ENCODE results near the gene INHBC.
A peak's percentile ranks its signal among the peaks of the same experiment; 100 is the strongest.
"Not testable (repeated sequence)": the region's sequence is repeated elsewhere in the genome, so short reads cannot be mapped to it uniquely, and the experiment has no call there.

Gene INHBC, protein sequence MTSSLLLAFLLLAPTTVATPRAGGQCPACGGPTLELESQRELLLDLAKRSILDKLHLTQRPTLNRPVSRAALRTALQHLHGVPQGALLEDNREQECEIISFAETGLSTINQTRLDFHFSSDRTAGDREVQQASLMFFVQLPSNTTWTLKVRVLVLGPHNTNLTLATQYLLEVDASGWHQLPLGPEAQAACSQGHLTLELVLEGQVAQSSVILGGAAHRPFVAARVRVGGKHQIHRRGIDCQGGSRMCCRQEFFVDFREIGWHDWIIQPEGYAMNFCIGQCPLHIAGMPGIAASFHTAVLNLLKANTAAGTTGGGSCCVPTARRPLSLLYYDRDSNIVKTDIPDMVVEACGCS

DNA sequence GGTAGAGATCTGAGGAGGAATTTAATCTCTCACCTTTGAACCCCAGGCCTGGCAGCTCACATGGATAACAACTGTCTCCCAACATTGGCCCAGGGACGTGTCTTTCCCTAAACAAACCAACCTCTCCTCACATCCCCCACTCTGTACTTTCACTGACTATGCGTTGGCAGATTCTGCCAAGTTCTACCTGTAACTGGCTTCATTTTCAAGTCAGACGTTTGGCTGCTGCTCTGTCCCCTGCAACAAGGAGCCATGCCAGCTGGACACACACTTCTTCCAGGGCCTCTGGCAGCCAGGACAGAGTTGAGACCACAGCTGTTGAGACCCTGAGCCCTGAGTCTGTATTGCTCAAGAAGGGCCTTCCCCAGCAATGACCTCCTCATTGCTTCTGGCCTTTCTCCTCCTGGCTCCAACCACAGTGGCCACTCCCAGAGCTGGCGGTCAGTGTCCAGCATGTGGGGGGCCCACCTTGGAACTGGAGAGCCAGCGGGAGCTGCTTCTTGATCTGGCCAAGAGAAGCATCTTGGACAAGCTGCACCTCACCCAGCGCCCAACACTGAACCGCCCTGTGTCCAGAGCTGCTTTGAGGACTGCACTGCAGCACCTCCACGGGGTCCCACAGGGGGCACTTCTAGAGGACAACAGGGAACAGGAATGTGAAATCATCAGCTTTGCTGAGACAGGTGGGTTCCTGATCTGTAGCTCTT is at the start of gene INHBC:
Gene INHBC, plus strand, starts transcription at position 268 of the 707 bp plus-strand sequence. Its CDS starts 103 bp downstream, at position 371.
- ATAC-seq = no peak

DNA sequence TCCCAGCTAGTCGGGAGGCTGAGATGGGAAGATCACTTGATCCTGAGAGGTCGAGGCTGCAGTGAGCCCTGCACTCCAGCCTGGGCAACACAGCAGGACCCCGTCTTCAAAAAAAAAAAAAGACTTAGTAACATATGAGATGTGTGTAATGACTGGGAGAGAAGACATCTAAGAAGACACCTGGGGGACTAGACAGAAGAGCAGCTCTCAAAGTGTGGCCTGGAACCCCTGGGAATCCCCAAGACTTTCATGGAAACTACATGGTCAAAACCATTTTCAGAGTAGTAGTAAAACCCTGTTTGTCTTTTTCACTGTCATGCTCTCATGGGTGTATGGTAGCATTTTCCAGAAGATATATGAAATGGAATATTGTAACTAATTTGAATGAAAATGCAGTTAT is 49.0 kb upstream of the INHBC start:
- peak in 1 of 2 donors; percentile 43 for ATAC-seq

DNA sequence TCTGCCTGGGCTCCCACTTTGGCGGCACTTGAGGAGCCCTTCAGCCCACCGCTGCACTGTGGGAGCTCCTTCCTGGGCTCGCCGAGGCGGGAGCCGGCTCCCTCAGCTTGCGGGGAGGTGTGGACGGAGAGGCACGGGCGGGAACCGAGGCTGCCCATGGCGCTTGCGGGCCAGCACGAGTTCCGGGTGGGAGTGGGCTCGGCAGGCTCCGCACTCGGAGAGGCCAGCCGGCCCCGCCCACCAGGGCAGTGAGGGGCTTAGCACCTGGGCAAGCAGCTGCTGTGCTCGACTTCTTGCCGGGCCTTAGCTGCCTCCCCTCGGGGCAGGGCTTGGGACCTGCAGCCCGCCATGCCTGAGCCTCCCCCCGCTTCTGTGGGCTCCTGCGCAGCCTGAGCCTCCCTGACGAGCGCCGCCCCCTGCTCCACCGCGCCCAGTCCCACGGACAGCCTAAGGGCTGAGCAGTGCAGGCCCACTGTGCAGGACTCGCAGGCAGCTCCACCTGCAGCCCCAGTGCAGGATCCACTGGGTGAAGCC is 48.3 kb upstream of the INHBC start:
- ATAC-seq = no peak

DNA sequence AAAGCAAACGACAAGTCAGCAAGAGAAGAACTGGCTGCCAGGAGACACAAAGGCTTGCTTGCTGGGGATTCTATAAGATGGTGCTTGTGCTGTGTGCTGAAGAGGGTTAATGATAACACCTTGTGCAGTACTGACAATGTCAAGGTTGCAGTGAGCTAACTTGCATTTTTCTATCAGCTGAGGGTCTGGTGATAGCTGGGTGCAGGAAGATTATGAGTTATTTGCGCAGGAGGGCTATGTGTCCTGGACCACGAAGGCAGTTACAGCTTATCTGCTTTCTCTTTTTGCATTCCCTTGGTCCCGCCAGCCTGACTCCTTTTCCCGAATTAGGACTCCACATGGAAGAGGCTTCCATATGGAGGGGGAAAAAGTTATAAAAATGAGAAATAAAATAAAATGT is 46.2 kb upstream of the INHBC start:
- no peak for ATAC-seq

DNA sequence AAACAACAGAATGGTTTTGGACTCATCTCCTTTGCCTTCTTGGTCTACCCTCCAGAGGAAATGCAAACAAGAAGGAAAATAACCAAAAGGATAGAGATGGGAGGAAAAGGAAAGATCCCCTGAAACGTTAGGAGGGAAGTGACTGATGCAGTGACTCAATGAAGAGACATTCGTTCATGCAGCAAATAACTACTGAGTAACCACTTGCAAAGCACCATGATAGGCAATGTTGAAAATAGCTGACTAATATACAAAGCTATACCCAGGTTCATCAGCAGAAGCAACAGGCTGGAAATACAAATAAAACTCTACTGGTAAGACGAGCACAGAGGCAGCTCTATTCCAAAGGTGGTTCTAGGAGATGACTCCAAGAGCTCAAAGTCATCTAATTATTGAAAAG is 45.6 kb upstream of the INHBC start:
- peak in 1 of 2 donors; percentile 49 for ATAC-seq

DNA sequence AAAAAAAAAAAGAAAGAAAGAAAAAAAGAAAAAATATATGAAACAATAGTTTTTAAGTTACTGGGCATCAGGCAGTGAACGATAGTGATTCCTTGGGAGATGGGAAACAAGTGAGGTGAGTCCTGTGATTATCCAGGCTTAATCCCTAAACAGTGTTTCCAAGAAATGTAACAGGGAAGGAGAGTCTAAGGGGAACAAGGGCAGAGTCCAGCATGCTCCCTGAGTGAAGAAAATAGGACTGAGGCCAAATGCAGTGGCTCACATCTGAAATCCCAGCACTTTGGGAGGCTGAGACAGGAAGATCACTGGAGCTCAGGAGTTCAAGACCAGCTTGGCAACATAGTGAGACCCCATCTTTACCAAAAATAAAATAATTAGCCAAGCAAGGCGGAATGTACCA is 44.4 kb upstream of the INHBC start:
- ATAC-seq = no peak

DNA sequence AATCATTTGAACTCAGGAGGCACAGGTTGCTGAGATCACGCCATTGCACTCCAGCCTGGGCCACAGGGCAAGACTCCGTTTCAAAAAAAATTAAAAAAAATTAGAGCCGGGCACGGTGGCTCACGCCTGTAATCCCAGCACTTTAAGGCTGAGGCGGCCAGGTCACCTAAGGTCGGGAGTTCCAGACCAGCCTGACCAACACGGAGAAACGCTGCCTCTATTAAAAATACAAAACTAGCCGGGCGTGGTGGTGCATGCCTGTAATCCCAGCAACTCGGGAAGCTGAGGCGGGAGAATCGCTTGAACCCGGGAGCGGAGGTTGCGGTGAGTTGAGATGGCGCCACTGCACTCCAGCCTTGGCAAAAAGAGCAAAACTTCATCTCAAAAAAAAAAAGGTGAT is 39.5 kb upstream of the INHBC start:
- ATAC-seq = no peak

DNA sequence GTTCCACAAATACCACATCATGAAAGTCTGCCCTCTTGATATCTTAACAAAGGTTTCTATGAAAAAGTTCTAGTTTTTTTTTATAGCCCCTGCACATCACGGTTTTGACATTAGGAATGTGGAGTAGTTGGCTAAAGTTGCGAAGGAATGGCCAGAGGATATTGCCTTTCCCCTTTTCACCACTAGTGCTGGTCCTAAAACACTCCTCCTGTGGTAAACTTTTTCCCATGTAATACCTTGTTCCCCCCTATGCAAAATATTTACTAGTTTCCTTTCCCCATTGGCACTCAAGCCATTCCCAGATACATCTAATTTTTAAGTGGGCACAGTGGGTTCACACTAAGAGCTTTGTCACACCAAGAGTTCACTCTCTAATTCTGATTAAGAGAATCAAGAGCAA is 37.1 kb upstream of the INHBC start:
- no peak for ATAC-seq

DNA sequence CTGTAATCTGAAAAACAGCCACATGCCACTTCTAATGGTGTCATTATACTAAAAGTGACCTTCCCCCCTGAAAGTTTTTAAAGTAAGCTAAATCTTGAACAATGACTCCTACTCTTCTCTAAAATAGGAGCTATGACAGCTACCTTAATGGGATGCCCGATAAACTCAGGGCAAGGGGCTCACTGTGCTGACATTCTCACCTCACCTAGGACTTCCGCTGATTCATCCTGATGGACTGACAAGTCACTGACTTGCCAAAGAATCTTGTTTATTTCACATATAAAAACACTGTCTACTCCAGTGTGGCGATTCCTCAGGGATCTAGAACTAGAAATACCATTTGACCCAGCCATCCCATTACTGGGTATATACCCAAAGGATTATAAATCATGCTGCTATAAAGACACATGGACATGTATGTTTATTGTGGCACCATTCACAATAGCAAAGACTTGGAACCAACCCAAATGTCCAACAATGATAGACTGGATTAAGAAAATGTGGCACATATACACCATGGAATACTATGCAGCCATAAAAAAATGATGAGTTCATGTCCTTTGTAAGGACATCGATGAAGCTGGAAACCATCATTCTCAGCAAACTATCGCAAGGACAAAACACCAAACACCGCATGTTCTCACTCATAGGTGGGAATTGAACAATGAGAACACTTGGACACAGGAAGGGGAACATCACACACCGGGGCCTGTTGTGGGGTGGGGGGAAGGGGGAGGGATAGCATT is 34.7 kb upstream of the INHBC start:
- not testable (repeated sequence) for ATAC-seq

DNA sequence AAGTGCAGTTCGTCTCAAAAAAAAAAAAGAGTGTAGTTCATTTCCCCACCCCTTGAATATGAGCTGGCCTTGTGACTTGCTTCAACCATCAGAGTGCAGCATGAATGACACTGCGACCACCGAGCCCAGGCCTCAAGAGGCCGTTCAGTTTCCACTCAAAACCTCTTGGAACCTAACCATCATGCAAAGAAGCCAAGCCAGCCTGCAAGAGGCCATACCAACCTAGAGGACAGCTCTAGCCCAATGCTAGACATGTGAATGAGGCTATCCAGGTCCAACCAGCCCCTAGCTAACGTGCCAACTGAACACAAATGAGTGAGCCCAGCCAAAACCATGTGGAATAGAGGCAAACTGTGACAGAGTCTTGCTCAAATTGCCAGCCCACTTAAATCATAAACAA is 33.4 kb upstream of the INHBC start:
- no peak for ATAC-seq

DNA sequence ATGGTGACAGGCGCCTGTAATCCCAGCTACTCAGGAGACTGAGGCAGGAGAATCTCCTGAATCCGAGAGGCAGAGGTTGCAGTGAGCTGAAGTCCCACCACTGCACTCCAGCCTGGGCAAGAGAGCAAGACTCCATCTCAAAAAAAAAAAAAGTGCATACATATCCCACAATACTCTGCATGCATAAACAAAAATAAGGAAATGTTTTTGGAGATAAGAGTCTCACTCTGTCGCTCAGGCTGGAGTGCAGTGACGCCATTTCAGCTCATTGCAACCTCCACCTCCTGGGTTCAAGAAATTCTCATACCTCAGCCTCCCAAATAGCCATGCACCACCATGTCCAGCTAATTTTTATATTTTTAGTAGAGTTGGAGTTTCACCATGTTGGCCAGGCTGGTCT is 32.4 kb upstream of the INHBC start:
- ATAC-seq = not testable (repeated sequence)

DNA sequence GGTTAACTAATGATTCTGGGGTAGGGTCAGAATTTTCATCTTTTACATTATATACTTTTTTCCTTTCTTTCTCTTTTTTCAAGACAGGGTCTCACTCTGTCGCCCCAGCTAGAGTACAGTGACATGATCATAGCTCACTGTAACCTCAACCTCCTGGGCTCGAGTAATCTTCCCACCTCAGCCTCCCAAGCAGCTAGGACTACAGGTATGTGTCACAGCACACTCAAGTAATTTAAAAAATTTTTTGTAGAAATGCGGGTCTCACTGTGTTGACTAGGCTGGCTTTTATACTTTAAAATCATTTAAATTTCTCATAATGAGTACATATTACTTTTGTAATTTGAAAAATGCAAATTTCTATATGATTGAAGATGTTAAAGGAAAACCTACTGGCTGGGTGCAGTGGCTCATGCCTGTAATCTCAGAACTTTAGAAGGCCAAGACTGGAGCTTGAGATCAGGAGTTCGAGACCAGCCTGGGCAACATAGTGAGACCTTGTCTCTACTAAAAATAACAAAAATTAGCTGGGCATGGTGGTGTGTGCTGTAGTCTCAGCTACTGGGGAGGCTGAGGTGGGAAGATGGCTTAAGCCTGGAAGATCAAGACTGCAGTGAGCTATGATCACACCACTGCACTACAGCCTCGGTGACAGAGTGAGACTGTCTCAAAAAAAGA is 29.5 kb upstream of the INHBC start:
- peak; percentile 98 to 99 for ATAC-seq

DNA sequence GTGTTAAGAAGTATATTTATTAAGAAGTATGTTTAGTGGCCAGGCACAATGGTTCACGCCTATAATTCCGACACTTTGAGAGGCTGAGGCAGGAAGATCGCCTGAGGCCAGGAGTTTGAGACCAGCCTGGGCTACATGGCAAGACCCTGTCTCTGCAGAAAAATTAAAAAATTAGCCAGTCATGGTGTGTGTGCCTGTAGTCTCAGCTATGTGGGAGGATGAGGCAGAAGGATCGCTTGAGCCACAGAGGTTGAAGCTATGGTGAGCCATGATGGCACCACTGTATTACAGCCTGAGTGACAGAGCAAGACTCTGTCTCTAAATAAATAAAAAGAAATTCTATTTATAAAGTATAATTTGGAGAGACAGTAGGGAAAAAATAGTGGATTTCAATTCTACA is 24.1 kb upstream of the INHBC start:
- no peak for ATAC-seq

DNA sequence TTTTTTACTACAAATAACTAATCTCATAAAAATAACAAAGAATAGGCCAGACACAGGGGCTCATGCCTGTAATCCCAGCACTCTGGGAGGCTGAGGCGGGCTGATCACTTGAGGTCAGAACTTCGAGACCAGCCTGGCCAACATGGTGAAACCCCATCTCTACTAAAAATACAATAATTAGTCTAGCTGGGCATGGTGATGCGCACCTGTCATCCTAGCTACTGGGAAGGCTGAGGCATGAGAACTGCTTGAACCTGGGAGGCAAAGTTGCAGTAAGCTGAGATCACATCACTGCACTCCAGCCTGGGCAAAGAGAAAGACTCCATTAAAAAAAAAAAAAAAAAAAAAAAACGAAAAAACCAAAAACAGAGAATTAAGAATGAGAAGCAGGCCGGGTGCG is 20.4 kb upstream of the INHBC start:
- ATAC-seq = not testable (repeated sequence)

DNA sequence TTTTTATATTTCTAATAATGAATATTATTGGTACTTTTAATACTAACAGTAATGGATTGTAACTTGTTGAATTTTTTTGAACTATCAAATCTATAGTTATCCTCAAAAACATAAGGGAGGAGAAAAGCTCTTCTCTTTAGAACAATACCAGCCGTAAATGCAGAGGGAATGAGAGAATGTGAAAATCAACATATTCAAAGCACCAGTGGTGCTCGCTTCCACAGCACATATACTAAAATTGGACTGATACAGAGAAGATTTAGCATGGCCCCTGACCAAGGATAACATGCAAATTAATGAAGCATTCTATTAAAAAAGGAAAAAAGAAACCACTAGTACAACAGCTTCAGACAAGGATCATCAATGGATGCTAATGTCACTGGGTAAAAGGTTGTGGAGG is 19.5 kb upstream of the INHBC start:
- no peak for ATAC-seq

DNA sequence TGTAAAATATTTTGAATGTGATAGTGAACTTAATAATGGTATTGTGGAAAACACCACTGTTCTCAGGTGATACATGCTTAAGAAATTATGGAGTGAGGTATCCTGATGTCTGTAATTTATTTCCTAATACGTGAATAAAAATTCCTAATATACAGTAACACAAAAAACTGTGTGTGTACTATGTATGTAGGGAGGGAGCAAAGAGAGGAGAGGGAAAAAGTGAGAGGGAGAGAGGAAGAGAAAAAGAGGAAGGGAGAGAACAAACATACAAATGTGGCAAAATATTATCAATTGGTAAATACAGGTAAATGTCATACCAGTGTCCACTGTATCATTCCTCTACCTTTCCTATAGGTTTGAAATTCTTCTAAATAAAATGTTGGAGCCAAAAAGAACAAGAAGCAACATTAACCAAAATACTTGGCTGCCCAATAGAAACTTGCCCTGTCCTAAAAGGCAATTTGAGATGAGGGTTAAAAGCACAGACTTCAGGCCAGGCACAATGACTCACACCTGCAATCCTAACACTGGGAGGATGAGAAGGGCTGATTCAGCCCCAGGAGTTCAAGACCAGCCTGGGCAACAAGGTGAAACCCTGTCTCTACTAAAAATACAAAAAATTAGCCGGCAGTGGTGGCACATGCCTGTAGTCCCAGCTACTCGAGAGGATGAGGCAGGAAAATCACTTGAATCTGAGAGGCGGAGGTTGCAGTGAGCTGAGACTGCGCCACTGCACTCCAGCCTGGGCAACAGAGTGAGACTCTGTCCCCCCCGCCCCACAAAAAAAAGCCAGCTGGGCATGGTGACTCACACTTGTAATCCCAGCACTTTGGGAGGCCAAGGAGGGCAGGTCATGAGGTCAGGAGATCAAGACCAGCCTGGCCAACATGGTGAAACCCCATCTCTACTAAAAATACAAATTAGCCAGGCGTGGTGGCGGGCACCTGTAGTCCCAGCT is 18.3 kb upstream of the INHBC start:
- no peak for ATAC-seq

DNA sequence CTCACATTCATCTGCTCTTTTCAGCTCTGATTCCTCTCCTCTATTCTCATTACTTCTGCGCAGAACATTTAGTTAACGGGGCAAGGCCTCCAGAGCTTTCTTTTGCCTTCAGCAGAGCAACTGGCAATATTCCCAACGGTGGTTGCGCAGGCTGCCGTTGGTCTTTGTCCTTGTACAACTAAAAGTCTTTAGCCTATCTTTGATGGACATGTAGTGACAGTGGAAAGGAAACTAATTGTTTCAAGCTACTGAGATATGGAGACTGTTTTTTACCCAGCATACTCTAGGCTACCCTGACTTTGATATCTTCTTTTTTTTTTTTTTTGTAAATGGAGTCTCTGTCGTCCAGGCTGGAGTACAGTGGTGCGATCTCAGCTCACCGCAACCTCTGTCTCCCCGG is 16.3 kb upstream of the INHBC start:
- no peak for ATAC-seq

DNA sequence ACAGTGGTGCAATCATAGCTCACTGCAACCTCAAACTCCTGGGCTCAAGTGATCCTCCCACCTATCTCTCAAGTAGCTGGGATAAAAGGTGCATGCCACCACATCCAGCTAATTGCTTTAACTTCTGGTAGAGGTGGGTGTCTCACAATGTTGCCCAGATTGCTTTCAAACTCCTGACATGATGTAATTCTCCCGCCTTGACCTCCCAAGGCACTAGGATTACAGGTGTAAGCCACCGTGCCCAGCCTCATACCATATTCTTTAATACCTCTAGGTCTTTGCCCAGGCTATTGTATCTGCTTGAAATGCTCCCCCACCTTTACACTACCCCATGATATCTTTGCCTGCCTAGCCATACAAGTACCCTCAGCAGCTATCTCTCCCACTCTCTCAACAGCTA is 15.1 kb upstream of the INHBC start:
- ATAC-seq = no peak

DNA sequence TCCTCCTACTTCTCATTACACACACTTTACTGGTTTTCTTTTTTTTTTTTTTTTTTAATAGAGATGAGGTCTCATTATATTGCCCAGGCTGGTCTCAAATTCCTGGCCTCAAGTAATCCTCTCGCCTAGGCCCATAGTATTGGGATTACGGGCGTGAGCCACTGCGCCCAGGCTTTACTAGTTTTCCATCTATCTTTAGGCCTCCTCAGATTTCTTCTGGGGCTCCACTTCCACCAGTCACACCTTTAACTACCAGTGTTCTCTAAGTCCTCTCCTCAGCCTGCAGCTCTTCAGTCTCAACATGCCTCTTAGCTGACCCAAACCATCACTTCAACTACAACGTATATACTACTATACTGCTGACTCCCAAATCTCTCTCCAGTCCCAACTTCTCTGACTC is 14.1 kb upstream of the INHBC start:
- no peak for ATAC-seq

DNA sequence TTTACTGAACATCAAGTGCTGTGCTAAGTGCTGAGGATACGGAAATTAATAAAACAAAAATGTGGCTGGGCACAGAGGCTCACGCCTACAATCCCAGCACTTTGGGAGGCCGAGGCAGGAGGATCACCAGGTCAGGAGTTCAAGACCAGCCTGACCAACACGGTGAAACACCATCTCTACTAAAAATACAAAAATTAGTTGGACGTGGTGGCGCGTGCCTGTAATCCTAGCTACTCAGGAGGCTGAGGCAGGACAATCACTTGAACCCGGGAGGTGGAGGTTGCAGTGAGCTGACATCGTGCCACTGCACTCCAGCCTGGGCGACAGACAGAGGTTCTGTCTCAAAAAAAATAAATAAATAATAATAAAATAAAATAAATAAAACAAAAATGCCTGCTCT is 7.6 kb upstream of the INHBC start:
- not testable (repeated sequence) for ATAC-seq

DNA sequence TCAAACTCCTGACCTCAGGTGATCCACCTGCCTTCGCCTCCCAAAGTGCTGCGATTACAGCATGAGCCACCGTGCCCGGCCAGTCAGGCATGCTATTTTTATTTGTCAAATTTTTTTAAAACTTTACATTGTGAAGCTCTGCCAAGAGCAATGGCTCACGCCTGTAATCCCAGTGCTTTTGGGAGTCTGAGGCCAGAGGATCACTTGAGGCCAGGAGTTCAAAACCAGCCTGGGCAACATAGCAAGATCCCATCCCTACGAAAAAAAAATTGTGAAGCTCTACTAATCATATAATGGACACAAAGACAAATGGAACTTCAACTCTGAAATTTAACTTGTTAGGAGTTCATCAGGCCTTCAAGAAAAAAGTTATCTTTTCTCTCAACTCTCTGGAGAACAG is 5.6 kb upstream of the INHBC start:
- no peak for ATAC-seq
